H9 (cell line): ENCODE results near the gene UNC5C. TPM values are rescaled to one million over a fixed set of nuclear protein-coding genes. Genes with fewer than 3 reads are reported as not detected.

Experiments
- DNase-seq: peaks from one replicate; pipeline ENCODE4 v3.0.0-alpha.2; 2017
- H2AFZ ChIP-seq: one replicate; pipeline ENCODE4 v1.6.1; 2013; ENCODE audit warnings: mild to moderate bottlenecking, low read length, control low read depth, moderate library complexity
- H2AK5ac ChIP-seq: 2 replicates; pipeline ENCODE4 v1.6.1; 2013; ENCODE audit warnings: low read length, control low read depth, mixed read lengths; ENCODE audit not compliant: insufficient read length
- H2BK120ac ChIP-seq: one replicate; pipeline ENCODE4 v1.6.1; 2013; ENCODE audit warnings: low read depth, mild to moderate bottlenecking, low read length, control low read depth, inconsistent platforms; ENCODE audit not compliant: poor library complexity, severe bottlenecking
- H2BK12ac ChIP-seq: 2 replicates; pipeline ENCODE4 v1.6.1; 2013; ENCODE audit warnings: low read length, control low read depth, mixed read lengths, low read depth; ENCODE audit not compliant: insufficient read length
- H2BK15ac ChIP-seq: 2 replicates; pipeline ENCODE4 v1.6.1; 2013; ENCODE audit warnings: low read depth, low read length, control low read depth
- H2BK20ac ChIP-seq: one replicate; pipeline ENCODE4 v1.6.1; 2013; ENCODE audit warnings: low read depth, mild to moderate bottlenecking, low read length, control low read depth, inconsistent platforms; ENCODE audit not compliant: poor library complexity, severe bottlenecking
- H2BK5ac ChIP-seq: 2 replicates; pipeline ENCODE4 v1.6.1; 2013; ENCODE audit warnings: low read length, control low read depth, mixed read lengths; ENCODE audit not compliant: insufficient read length
- H3K14ac ChIP-seq: 2 replicates; pipeline ENCODE4 v1.6.1; 2013; ENCODE audit warnings: low read length, control low read depth; ENCODE audit not compliant: insufficient read depth
- H3K18ac ChIP-seq: 2 replicates; pipeline ENCODE4 v1.6.1; 2013; ENCODE audit warnings: low read depth, mild to moderate bottlenecking, mixed read lengths, low read length, control low read depth; ENCODE audit not compliant: insufficient read length
- H3K23ac ChIP-seq: 2 replicates; pipeline ENCODE4 v1.6.1; 2013; ENCODE audit warnings: low read length, control low read depth, mixed read lengths, low read depth; ENCODE audit not compliant: insufficient read length
- H3K23me2 ChIP-seq: 2 replicates; pipeline ENCODE4 v1.6.1; 2013; ENCODE audit warnings: low read depth, mild to moderate bottlenecking, mixed read lengths, low read length, control low read depth; ENCODE audit not compliant: insufficient read length, poor library complexity, severe bottlenecking
- H3K27ac ChIP-seq: 2 replicates; pipeline ENCODE4 v1.5.1; 2013; ENCODE audit warnings: low read length, control low read depth, mixed read lengths, low read depth; ENCODE audit not compliant: insufficient read length
- H3K27me3 ChIP-seq: 2 replicates; pipeline ENCODE4 v1.6.1; 2013; ENCODE audit warnings: low read length, control low read depth, inconsistent platforms; ENCODE audit not compliant: insufficient read depth
- H3K4ac ChIP-seq: 2 replicates; pipeline ENCODE4 v1.6.1; 2013; ENCODE audit warnings: low read depth, mild to moderate bottlenecking, control low read depth, inconsistent platforms, low read length, moderate library complexity
- H3K4me1 ChIP-seq: 2 replicates; pipeline ENCODE4 v1.6.1; 2013; ENCODE audit warnings: low read length, control low read depth, inconsistent platforms; ENCODE audit not compliant: insufficient read depth
- H3K4me2 ChIP-seq: 2 replicates; pipeline ENCODE4 v1.6.1; 2013; ENCODE audit warnings: low read length, control low read depth, mixed read lengths; ENCODE audit not compliant: insufficient read length, insufficient read depth
- H3K56ac ChIP-seq: 2 replicates; pipeline ENCODE4 v1.6.1; 2013; ENCODE audit warnings: low read depth, mild to moderate bottlenecking, mixed read lengths, low read length, control low read depth; ENCODE audit not compliant: insufficient read length
- H3K79me1 ChIP-seq: 2 replicates; pipeline ENCODE4 v1.6.1; 2013; ENCODE audit warnings: low read depth, mild to moderate bottlenecking, moderate library complexity, low read length, control low read depth, inconsistent platforms; ENCODE audit not compliant: insufficient read depth, poor library complexity, severe bottlenecking
- H3K79me2 ChIP-seq: 2 replicates; pipeline ENCODE4 v1.6.1; 2013; ENCODE audit warnings: low read length, control low read depth, inconsistent platforms; ENCODE audit not compliant: insufficient read depth
- H3K9ac ChIP-seq: 2 replicates; pipeline ENCODE4 v1.6.1; 2013; ENCODE audit warnings: low read length, control low read depth, mixed read lengths; ENCODE audit not compliant: insufficient read length; ENCODE audit errors: extremely low read depth
- H3K9me3 ChIP-seq: one replicate; pipeline ENCODE4 v1.6.1; 2013; ENCODE audit warnings: low read depth, low read length, inconsistent platforms; ENCODE audit not compliant: control insufficient read depth
- H3T11ph ChIP-seq: one replicate; pipeline ENCODE4 v1.6.1; 2013; ENCODE audit warnings: mild to moderate bottlenecking, low read length, control low read depth, inconsistent platforms
- H4K20me1 ChIP-seq: one replicate; pipeline ENCODE4 v1.6.1; 2013; ENCODE audit not compliant: control insufficient read depth, insufficient read length, insufficient read depth
- H4K5ac ChIP-seq: 2 replicates; pipeline ENCODE4 v1.6.1; 2013; ENCODE audit warnings: low read depth, mild to moderate bottlenecking, mixed read lengths, low read length, control low read depth; ENCODE audit not compliant: insufficient read length
- H4K8ac ChIP-seq: replicated peaks from 2 replicates; pipeline ENCODE4 v1.6.1; 2013; ENCODE audit warnings: low read length, control low read depth, mixed read lengths, low read depth; ENCODE audit not compliant: insufficient read length
- H4K91ac ChIP-seq: 2 replicates; pipeline ENCODE4 v1.6.1; 2013; ENCODE audit warnings: low read depth, mild to moderate bottlenecking, moderate library complexity, mixed read lengths, low read length, control low read depth; ENCODE audit not compliant: insufficient read length
- H3K27ac Mint-ChIP-seq, 3 experiments: 2 replicates in 2 of 3; 3 replicates in 1 of 3; pipeline ENCODE4 v1.8.0; 2020 to 2021; ENCODE audit warnings: mixed read lengths in 3 of 3, mild to moderate bottlenecking in 1 of 3, moderate library complexity in 1 of 3
- H3K27me3 Mint-ChIP-seq: 2 replicates; pipeline ENCODE4 v1.8.0; 2021; ENCODE audit warnings: low read depth, mild to moderate bottlenecking, moderate library complexity, mixed read lengths
- H3K36me3 Mint-ChIP-seq, 3 experiments: 2 replicates in 2 of 3; 3 replicates in 1 of 3; pipeline ENCODE4 v1.8.0; 2020 to 2021; ENCODE audit warnings: low read depth in 3 of 3, mixed read lengths in 3 of 3; ENCODE audit not compliant: insufficient read depth in 1 of 3
- H3K4me1 Mint-ChIP-seq, 2 experiments: 2 replicates each; pipeline ENCODE4 v1.8.0; 2020; ENCODE audit warnings: mixed read lengths in 2 of 2
- H3K4me3 Mint-ChIP-seq, 2 experiments: 2 replicates in 1 of 2; 3 replicates in 1 of 2; pipeline ENCODE4 v1.8.0; 2020 to 2021; ENCODE audit warnings: mild to moderate bottlenecking in 2 of 2, mixed read lengths in 2 of 2, moderate library complexity in 1 of 2
- H3K9me3 Mint-ChIP-seq, 2 experiments: 2 replicates in 1 of 2; 3 replicates in 1 of 2; pipeline ENCODE4 v1.8.0; 2020; ENCODE audit warnings: mild to moderate bottlenecking in 2 of 2, mixed read lengths in 2 of 2, moderate library complexity in 1 of 2
- WGBS: extraction: QIAGEN DNeasy Blood & Tissue Kit; methylation state at CpG from one replicate; pipeline ENCODE4 v1.1.7; 2013; ENCODE audit warnings: missing lambda C conversion rate, low lambda C conversion rate, mixed read lengths; ENCODE audit not compliant: insufficient read length; ENCODE audit errors: extremely low coverage; 5-methylcytosine and 5-hydroxymethylcytosine counted together
- total RNA-seq: library from RNA; stranded (reverse); gene quantifications from 2 replicates; pipeline ENCODE4 v1.2.1, GENCODE V29; 2021
- TF ChIP-seq, protein P1 (sequence below): fragments of 200-600 bp; sonication (generic); conservative IDR thresholded peaks from 3 replicates; pipeline ENCODE4 v1.8.0; 2021; ENCODE audit warnings: antibody characterized with exemption, mild to moderate bottlenecking

UNC5C gene
- total RNA-seq, 1 experiment from 2014 or later, result not detected

GRCh38 chr4:95379633-95380032, 169.1 kb downstream of the UNC5C start:
- Histone ChIP-seq H2AFZ (no peak overlapping the region), H3K56ac (no peak overlapping the region), H3K18ac (no peak overlapping the region), H2BK5ac (no peak overlapping the region), H4K5ac (no peak overlapping the region), H3K4ac (no peak overlapping the region), H3K79me2 (no peaks in the 10 kb centered on the region), H3K23ac (no peak overlapping the region), H3K79me1 (no peaks in the 10 kb centered on the region), H3K9me3 (no peaks in the 10 kb centered on the region), H3K9ac (no peak overlapping the region), H3K4me2 (no peak overlapping the region), H3K4me1 (no peaks in the 10 kb centered on the region), H2BK15ac (no peak overlapping the region), H3K14ac (no peak overlapping the region), H4K20me1 (no peaks in the 10 kb centered on the region), H2AK5ac (no peak overlapping the region), H4K91ac (no peak overlapping the region), H3K27me3 (peaks cover 9% of the 10 kb centered on the region; the same call in 1 of the 2 replicates), H3K27ac (no peak overlapping the region), H2BK20ac (no peak overlapping the region), H3T11ph (no peak overlapping the region), H4K8ac (no peak overlapping the region), H2BK120ac (no peak overlapping the region), H2BK12ac (no peak overlapping the region), H3K23me2 (no peaks in the 10 kb centered on the region)
- no CpG with 5 or more reads among the region's 13 CpGs for WGBS
- peaks cover 0 to 2% of the 10 kb centered on the region in 2 experiments; a peak in 1 of 4 replicates for H3K4me1 Mint-ChIP-seq
- H3K9me3 Mint-ChIP-seq, result no peaks in the 10 kb centered on the region
- H3K27me3 Mint-ChIP-seq, result peaks cover 61% of the 10 kb centered on the region
- no peak overlapping the region for H3K4me3 Mint-ChIP-seq
- no peak for DNase-seq
- no peaks in the 10 kb centered on the region for H3K36me3 Mint-ChIP-seq
- H3K27ac Mint-ChIP-seq, result no peak overlapping the region
- TF ChIP-seq, protein P1, sequence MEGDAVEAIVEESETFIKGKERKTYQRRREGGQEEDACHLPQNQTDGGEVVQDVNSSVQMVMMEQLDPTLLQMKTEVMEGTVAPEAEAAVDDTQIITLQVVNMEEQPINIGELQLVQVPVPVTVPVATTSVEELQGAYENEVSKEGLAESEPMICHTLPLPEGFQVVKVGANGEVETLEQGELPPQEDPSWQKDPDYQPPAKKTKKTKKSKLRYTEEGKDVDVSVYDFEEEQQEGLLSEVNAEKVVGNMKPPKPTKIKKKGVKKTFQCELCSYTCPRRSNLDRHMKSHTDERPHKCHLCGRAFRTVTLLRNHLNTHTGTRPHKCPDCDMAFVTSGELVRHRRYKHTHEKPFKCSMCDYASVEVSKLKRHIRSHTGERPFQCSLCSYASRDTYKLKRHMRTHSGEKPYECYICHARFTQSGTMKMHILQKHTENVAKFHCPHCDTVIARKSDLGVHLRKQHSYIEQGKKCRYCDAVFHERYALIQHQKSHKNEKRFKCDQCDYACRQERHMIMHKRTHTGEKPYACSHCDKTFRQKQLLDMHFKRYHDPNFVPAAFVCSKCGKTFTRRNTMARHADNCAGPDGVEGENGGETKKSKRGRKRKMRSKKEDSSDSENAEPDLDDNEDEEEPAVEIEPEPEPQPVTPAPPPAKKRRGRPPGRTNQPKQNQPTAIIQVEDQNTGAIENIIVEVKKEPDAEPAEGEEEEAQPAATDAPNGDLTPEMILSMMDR, result no peak
